Fibroblast of lung (primary cell): ENCODE measurements around the gene ABCC5. TPM values are rescaled to one million over a fixed set of nuclear protein-coding genes. Genes with fewer than 3 reads are reported as not detected.

ENCODE experiments used
- DNase-seq, 2 donors: peaks; one replicate each; pipeline versions ENCODE4 v3.0.0 to v3.0.0-alpha.2; 2010; ENCODE audit warnings: low read depth in 2 of 2
- H2AFZ ChIP-seq: 2 replicates; pipeline ENCODE4 v1.5.1; 2012; ENCODE audit warnings: low read length, control low read depth, inconsistent platforms
- H3K27ac ChIP-seq: 2 replicates; pipeline ENCODE4 v1.5.1; 2011; ENCODE audit warnings: low read length, control low read depth; ENCODE audit not compliant: insufficient read depth
- H3K27me3 ChIP-seq: 2 replicates; pipeline ENCODE4 v1.5.1; 2011; ENCODE audit warnings: mild to moderate bottlenecking, low read length; ENCODE audit not compliant: control insufficient read depth, insufficient read depth
- H3K36me3 ChIP-seq: 2 replicates; pipeline ENCODE4 v1.5.1; 2011; ENCODE audit warnings: low read length; ENCODE audit not compliant: control insufficient read depth, insufficient read depth
- H3K4me1 ChIP-seq: 2 replicates; pipeline ENCODE4 v1.5.1; 2011; ENCODE audit warnings: low read length; ENCODE audit not compliant: control insufficient read depth, insufficient read depth; ENCODE audit errors: extremely low read depth
- H3K4me2 ChIP-seq: 2 replicates; pipeline ENCODE4 v1.5.1; 2011; ENCODE audit warnings: low read length, control low read depth; ENCODE audit not compliant: insufficient read depth; ENCODE audit errors: extremely low read depth
- H3K4me3 ChIP-seq, 4 experiments: fragments of 200-600 bp in 1 of 4; sonication (generic) in 1 of 4; replicated peaks in 1 of 4; 2 replicates each; pipeline ENCODE4 v1.5.1; 2011 to 2016; ENCODE audit warnings: low read length in 4 of 4, low read depth in 3 of 4, mild to moderate bottlenecking in 3 of 4, control low read depth in 2 of 4, inconsistent platforms in 1 of 4, mixed read lengths in 1 of 4; ENCODE audit not compliant: insufficient read depth in 1 of 4; ENCODE audit errors: control extremely low read depth in 1 of 4
- H3K79me2 ChIP-seq: 2 replicates; pipeline ENCODE4 v1.5.1; 2012; ENCODE audit warnings: mild to moderate bottlenecking, low read length, inconsistent platforms; ENCODE audit not compliant: control insufficient read depth, insufficient read depth
- H3K9ac ChIP-seq: 2 replicates; pipeline ENCODE4 v1.5.1; 2011; ENCODE audit warnings: mild to moderate bottlenecking, low read length, control low read depth; ENCODE audit not compliant: insufficient read depth
- H3K9me3 ChIP-seq: 2 replicates; pipeline ENCODE4 v1.5.1; 2012; ENCODE audit warnings: low read depth, low read length; ENCODE audit not compliant: control insufficient read depth, insufficient read depth
- H4K20me1 ChIP-seq: 2 replicates; pipeline ENCODE4 v1.5.1; 2011; ENCODE audit warnings: low read length; ENCODE audit not compliant: control insufficient read depth, insufficient read depth; ENCODE audit errors: extremely low read depth
- CTCF ChIP-seq, 2 donors: IDR thresholded peaks in 1 of 2; conservative IDR thresholded peaks in 1 of 2; 1 replicate in 1 of 2; 2 replicates in 1 of 2; pipeline ENCODE4 v1.5.1; 2011 to 2012; ENCODE audit warnings: low read length in 2 of 2, control low read depth in 1 of 2, inconsistent platforms in 1 of 2, low read depth in 1 of 2, mild to moderate bottlenecking in 1 of 2
- EZH2 ChIP-seq: IDR thresholded peaks from 2 replicates; pipeline ENCODE4 v1.5.1; 2012; ENCODE audit warnings: low read length, control low read depth, mild to moderate bottlenecking; ENCODE audit errors: missing control alignments
- polyA plus RNA-seq, 2 donors: library from polyadenylated mRNA; depleted of rRNA in 1 of 2; stranded (reverse) in 1 of 2; unstranded in 1 of 2; fragments of >200 nt; gene quantifications; 2 replicates each; pipeline ENCODE4 v1.2.1, GENCODE V29; 2011 to 2012; ENCODE audit warnings: missing spikeins in 1 of 2
- total RNA-seq: library from RNA; depleted of rRNA; stranded (reverse); fragments of >200 nt; gene quantifications from 2 replicates; pipeline ENCODE4 v1.2.1, GENCODE V29; 2014

The ABCC5 gene
- total and polyA plus RNA-seq, 2 donors (not counting 1 experiment from before 2014, with no cell fraction given): 13.2 to 18.8 TPM

GRCh38 chr3:183931881-183932280 is 85.8 kb downstream of the ABCC5 start:
- no peak overlapping the region for H3K9ac ChIP-seq
- no peak overlapping the region for H3K4me2 ChIP-seq
- no peaks in the 10 kb centered on the region for H4K20me1 ChIP-seq
- DNase-seq: no peak
- no peaks in the 10 kb centered on the region for H3K79me2 ChIP-seq
- no peak overlapping the region for H3K27ac ChIP-seq
- peaks cover 1% of the 10 kb centered on the region for H3K36me3 ChIP-seq
- H3K4me1 ChIP-seq: no peaks in the 10 kb centered on the region
- TF ChIP-seq CTCF (conservative IDR thresholded peaks at IDR 0.05 in 1 of 2, IDR thresholded peaks at IDR 0.05 in 1 of 2; ENCODE audit: low read depth in 1 of 2, low read length in 2 of 2): no peak
- no peak for TF ChIP-seq EZH2
- no peaks in the 10 kb centered on the region for H3K9me3 ChIP-seq
- H2AFZ ChIP-seq: no peak overlapping the region
- no peak overlapping the region for H3K4me3 ChIP-seq
- no peaks in the 10 kb centered on the region for H3K27me3 ChIP-seq

- Histone ChIP-seq H3K27me3 (no peaks in the 10 kb centered on the region), H3K4me1 (no peaks in the 10 kb centered on the region), H3K9me3 (no peaks in the 10 kb centered on the region), H3K79me2 (no peaks in the 10 kb centered on the region), H4K20me1 (no peaks in the 10 kb centered on the region), H3K4me2 (no peak overlapping the region), H3K9ac (no peak overlapping the region), H3K36me3 (peaks cover 1% of the 10 kb centered on the region), H3K4me3 (no peak overlapping the region), H2AFZ (no peak overlapping the region), H3K27ac (no peak overlapping the region)
- TF ChIP-seq CTCF (conservative IDR thresholded peaks at IDR 0.05 in 1 of 2, IDR thresholded peaks at IDR 0.05 in 1 of 2; ENCODE audit: low read depth in 1 of 2, low read length in 2 of 2) (no peak), EZH2 (no peak)
- DNase-seq: no peak
Measured at GRCh38 chr3:183930086-183930485, 87.6 kb downstream of the ABCC5 start.

GRCh38 chr3:183927059-183927458 is 90.6 kb downstream of the ABCC5 start:
- H3K4me3 ChIP-seq: no peak overlapping the region

More at GRCh38 chr3:183927059-183927458, 90.6 kb downstream of the ABCC5 start:
- H3K27ac ChIP-seq: no peak overlapping the region
- no peaks in the 10 kb centered on the region for H4K20me1 ChIP-seq
- H3K9me3 ChIP-seq: no peaks in the 10 kb centered on the region
- H3K4me1 ChIP-seq: no peaks in the 10 kb centered on the region
- no peaks in the 10 kb centered on the region for H3K79me2 ChIP-seq
- H3K4me2 ChIP-seq: no peak overlapping the region
- no peaks in the 10 kb centered on the region for H3K27me3 ChIP-seq
- no peak overlapping the region for H3K9ac ChIP-seq
- no peak overlapping the region for H2AFZ ChIP-seq
- TF ChIP-seq EZH2 (no peak), CTCF (conservative IDR thresholded peaks at IDR 0.05 in 1 of 2, IDR thresholded peaks at IDR 0.05 in 1 of 2; ENCODE audit: low read depth in 1 of 2, low read length in 2 of 2) (no peak)
- H3K36me3 ChIP-seq: peaks cover 3% of the 10 kb centered on the region
- no peak for DNase-seq
